NK-92 treated with Interleukin-12 subunit alpha and Interleukin-12 subunit beta, amount 100 ng/mL, for 24 hours (cell line): ENCODE data around the gene B3GAT1.

Experiments
- DNase-seq: peaks from one replicate; lab custom pipeline; 2025; lab: John Stamatoyannopoulos, UW

Gene B3GAT1

GRCh38 chr11:134441281-134441680 is 29.2 kb upstream of the B3GAT1 start:
- DNase-seq = no peak

- DNase-seq = no peak
Observed at GRCh38 chr11:134440851-134441250, 28.8 kb upstream of the B3GAT1 start.

- DNase-seq = no peak
Observed at GRCh38 chr11:134438542-134439537, 26.8 kb upstream of the B3GAT1 start.

GRCh38 chr11:134437821-134438220 is 25.8 kb upstream of the B3GAT1 start:
- DNase-seq = no peak

- DNase-seq = no peak
Observed at GRCh38 chr11:134436781-134437180, 24.7 kb upstream of the B3GAT1 start.

GRCh38 chr11:134433806-134434205 is 21.8 kb upstream of the B3GAT1 start:
- DNase-seq = no peak

- DNase-seq = no peak
Observed at GRCh38 chr11:134433251-134433650, 21.2 kb upstream of the B3GAT1 start.

- DNase-seq = no peak
Observed at GRCh38 chr11:134432776-134433175, 20.7 kb upstream of the B3GAT1 start.

- no peak for DNase-seq
Observed at GRCh38 chr11:134429106-134429505, 17.1 kb upstream of the B3GAT1 start.

GRCh38 chr11:134425816-134426536 is 13.9 kb upstream of the B3GAT1 start:
- DNase-seq = no peak

GRCh38 chr11:134425413-134425812 is 13.4 kb upstream of the B3GAT1 start:
- DNase-seq = no peak

- no peak for DNase-seq
Observed at GRCh38 chr11:134423106-134423505, 11.1 kb upstream of the B3GAT1 start.

- DNase-seq = no peak
Observed at GRCh38 chr11:134417871-134418840, 6.1 kb upstream of the B3GAT1 start.

- no peak for DNase-seq
Observed at GRCh38 chr11:134416726-134417125, 4.7 kb upstream of the B3GAT1 start.

GRCh38 chr11:134414766-134415765 is 3.0 kb upstream of the B3GAT1 start:
- DNase-seq = no peak

- no peak for DNase-seq
Observed at GRCh38 chr11:134413826-134414731, 2.0 kb upstream of the B3GAT1 start.

GRCh38 chr11:134413043-134413825 is 1.2 kb upstream of the B3GAT1 start:
- DNase-seq = no peak

GRCh38 chr11:134410766-134411165 is 1.3 kb downstream of the B3GAT1 start:
- no peak for DNase-seq
